Naive thymus-derived CD8-positive, alpha-beta T cell (primary cell): ENCODE data around the gene RAD52. TPM values are rescaled to one million over a fixed set of nuclear protein-coding genes. Genes with fewer than 3 reads are reported as not detected.

Source experiments
- polyA plus RNA-seq, 3 donors: library from polyadenylated mRNA; unstranded; fragments of 300-500 nt; fragmentation: Illumina TruSeq; gene quantifications; one replicate each; pipeline ENCODE4 v1.2.3, GENCODE V29; 2021
- total RNA-seq, 8 experiments: library from RNA in 2 of 8; stranded (reverse) in 2 of 8; gene quantifications; one replicate each; pipeline ENCODE4 v1.2.3 and lab custom pipeline; 2021 to 2026

RAD52 gene
- total and polyA plus RNA-seq, 5 experiments from 2014 or later, result 2.1 to 30.0 (median 4.9) TPM

Other genes with a start within 250 kb of the RAD52 start
- 100 to 1,000 TPM; 142 to 158 TPM for gene WNK1, start 197.1 kb downstream of the RAD52 start, total RNA-seq
- 10 to 100 TPM; 19.5 to 31.0 (median 26.7) TPM for gene WNK1, start 197.1 kb downstream of the RAD52 start, polyA plus RNA-seq
- 10 to 100 TPM; 44.1 to 51.9 TPM for gene ERC1, start 41.5 kb upstream of the RAD52 start, total RNA-seq
- 10 to 100 TPM; 14.0 to 22.5 (median 14.3) TPM for gene ERC1, start 41.5 kb upstream of the RAD52 start, polyA plus RNA-seq